IMR-90 (cell line): ENCODE measurements around the gene PARVB. TPM values are rescaled to one million over a fixed set of nuclear protein-coding genes. Genes with fewer than 3 reads are reported as not detected.

Source experiments
- ATAC-seq: fragments of 200-7000 bp; cut with Tn5 transposase; 2 replicates; pipeline ENCODE4 v1.9.1; 2020; ENCODE audit warnings: low read depth, mild to moderate bottlenecking, moderate library complexity
- BruUV-seq: library from RNA; stranded (reverse); fragments of 400-500 nt; replicated peaks from 2 replicates; lab custom pipeline; 2021; lab: Mats Ljungman, UMichigan
- CTCF ChIA-PET: fragments of 300-600 bp; formaldehyde crosslinking; extraction: SDS; loops from one replicate; lab custom pipeline; 2021; ENCODE audit warnings: antibody characterized with exemption; lab: Yijun Ruan, JAX
- POLR2A ChIA-PET: fragments of 300-600 bp; sonication (Branson Sonifier 250); formaldehyde crosslinking; loops from one replicate; lab custom pipeline; 2022; ENCODE audit warnings: antibody characterized with exemption; ENCODE audit not compliant: unreplicated experiment; lab: Charles Lee
- DNase-seq: peaks from one replicate; pipeline ENCODE4 v3.0.0; 2013
- H2AFZ ChIP-seq: replicated peaks from 2 replicates; pipeline ENCODE3; 2013; ENCODE audit warnings: low read length, mild to moderate bottlenecking; ENCODE audit not compliant: poor library complexity
- H2AK5ac ChIP-seq: 2 replicates; pipeline ENCODE4 v1.6.1; 2013; ENCODE audit warnings: low read depth, low read length, inconsistent platforms
- H2AK9ac ChIP-seq: replicated peaks from 2 replicates; pipeline ENCODE3; 2013; ENCODE audit warnings: mild to moderate bottlenecking, low read depth, low read length, moderate library complexity; ENCODE audit not compliant: poor library complexity
- H2BK120ac ChIP-seq: 2 replicates; pipeline ENCODE4 v1.6.1; 2013; ENCODE audit warnings: low read depth, low read length, inconsistent platforms
- H2BK15ac ChIP-seq: 3 replicates; pipeline ENCODE4 v1.6.1; 2013; ENCODE audit warnings: low read depth, low read length, inconsistent platforms
- H2BK20ac ChIP-seq: 2 replicates; pipeline ENCODE4 v1.6.1; 2013; ENCODE audit warnings: low read depth, mild to moderate bottlenecking, inconsistent platforms, low read length, moderate library complexity
- H2BK5ac ChIP-seq: 2 replicates; pipeline ENCODE4 v1.6.1; 2013; ENCODE audit warnings: mild to moderate bottlenecking, low read depth, low read length, inconsistent platforms; ENCODE audit not compliant: poor library complexity, severe bottlenecking
- H3K14ac ChIP-seq: replicated peaks from 2 replicates; pipeline ENCODE4 v1.6.1; 2013; ENCODE audit warnings: low read depth, low read length, inconsistent platforms
- H3K18ac ChIP-seq: 2 replicates; pipeline ENCODE4 v1.6.1; 2013; ENCODE audit warnings: low read depth, low read length, control low read depth
- H3K23ac ChIP-seq: 2 replicates; pipeline ENCODE4 v1.6.1; 2013; ENCODE audit warnings: low read depth, low read length, inconsistent platforms
- H3K27ac ChIP-seq: 2 replicates; pipeline ENCODE4 v1.5.1; 2013; ENCODE audit warnings: mild to moderate bottlenecking, control low read depth, low read length; ENCODE audit not compliant: insufficient read depth
- H3K27me3 ChIP-seq: 2 replicates; pipeline ENCODE4 v1.6.1; 2013; ENCODE audit warnings: low read length; ENCODE audit not compliant: control insufficient read depth, insufficient read depth
- H3K36me3 ChIP-seq: 2 replicates; pipeline ENCODE4 v1.6.1; 2013; ENCODE audit warnings: low read length, mixed read lengths; ENCODE audit not compliant: control insufficient read depth, insufficient read depth
- H3K4ac ChIP-seq: 2 replicates; pipeline ENCODE4 v1.6.1; 2013; ENCODE audit warnings: low read depth, low read length, inconsistent platforms
- H3K4me1 ChIP-seq: 2 replicates; pipeline ENCODE4 v1.6.1; 2013; ENCODE audit warnings: low read length, mixed read lengths; ENCODE audit not compliant: control insufficient read depth, insufficient read depth
- H3K4me2 ChIP-seq: 2 replicates; pipeline ENCODE4 v1.6.1; 2013; ENCODE audit warnings: low read depth, mild to moderate bottlenecking, control low read depth, low read length, moderate library complexity
- H3K4me3 ChIP-seq: 2 replicates; pipeline ENCODE4 v1.5.1; 2013; ENCODE audit warnings: low read depth, mild to moderate bottlenecking, control low read depth, low read length, moderate library complexity; ENCODE audit not compliant: insufficient read depth
- H3K56ac ChIP-seq: 2 replicates; pipeline ENCODE4 v1.6.1; 2013; ENCODE audit warnings: low read length, inconsistent platforms; ENCODE audit not compliant: insufficient read depth; ENCODE audit errors: extremely low read depth
- H3K79me1 ChIP-seq, 2 experiments: 2 replicates each; pipeline ENCODE4 v1.6.1; 2013; ENCODE audit warnings: low read length in 2 of 2, inconsistent platforms in 1 of 2, low read depth in 1 of 2
- H3K9ac ChIP-seq: 2 replicates; pipeline ENCODE4 v1.6.1; 2013; ENCODE audit warnings: low read depth, low read length, control low read depth
- H3K9me1 ChIP-seq: 2 replicates; pipeline ENCODE4 v1.6.1; 2013; ENCODE audit warnings: low read length, inconsistent platforms; ENCODE audit not compliant: insufficient read depth
- H3K9me3 ChIP-seq: 2 replicates; pipeline ENCODE4 v1.6.1; 2013; ENCODE audit warnings: low read length; ENCODE audit not compliant: control insufficient read depth, insufficient read depth
- H4K20me1 ChIP-seq: 2 replicates; pipeline ENCODE4 v1.6.1; 2013; ENCODE audit warnings: low read length, inconsistent platforms; ENCODE audit not compliant: insufficient read depth
- H4K5ac ChIP-seq: 2 replicates; pipeline ENCODE4 v1.6.1; 2013; ENCODE audit warnings: mild to moderate bottlenecking, low read depth, low read length, control low read depth
- H4K8ac ChIP-seq, 2 experiments: 2 replicates each; pipeline ENCODE4 v1.6.1; 2013; ENCODE audit warnings: low read depth in 2 of 2, low read length in 2 of 2, control low read depth in 1 of 2, inconsistent platforms in 1 of 2
- H4K91ac ChIP-seq: 2 replicates; pipeline ENCODE4 v1.6.1; 2013; ENCODE audit warnings: low read depth, low read length, inconsistent platforms; ENCODE audit not compliant: insufficient read depth
- BHLHE40 ChIP-seq: fragments of 150-350 bp; IDR thresholded peaks from 2 replicates; pipeline ENCODE4 v1.6.1; 2016; ENCODE audit warnings: mild to moderate bottlenecking, low read depth, low read length
- CEBPB ChIP-seq: IDR thresholded peaks from 2 replicates; pipeline ENCODE4 v1.6.1; 2012; ENCODE audit warnings: low read depth, low read length, improper control_type of control experiment
- CHD1 ChIP-seq: IDR thresholded peaks from 2 replicates; pipeline ENCODE4 v1.6.1; 2012; ENCODE audit warnings: low read depth, low read length, improper control_type of control experiment
- CTCF ChIP-seq: conservative IDR thresholded peaks from 2 replicates; pipeline ENCODE4 v1.5.1; 2012; ENCODE audit warnings: mild to moderate bottlenecking, low read depth, low read length, improper control_type of control experiment
- FOS ChIP-seq: fragments of 150-350 bp; IDR thresholded peaks from 2 replicates; pipeline ENCODE4 v1.6.1; 2016; ENCODE audit warnings: low read depth, low read length
- MAFK ChIP-seq: IDR thresholded peaks from 2 replicates; pipeline ENCODE4 v1.6.1; 2012; ENCODE audit warnings: low read depth, low read length, improper control_type of control experiment
- MAZ ChIP-seq: IDR thresholded peaks from 2 replicates; pipeline ENCODE4 v1.6.1; 2012; ENCODE audit warnings: low read depth, mild to moderate bottlenecking, low read length, improper control_type of control experiment, moderate library complexity, borderline replicate concordance
- MXI1 ChIP-seq: IDR thresholded peaks from 2 replicates; pipeline ENCODE4 v1.6.1; 2012; ENCODE audit warnings: low read depth, mild to moderate bottlenecking, low read length, moderate library complexity, borderline replicate concordance
- NFE2L2 ChIP-seq: fragments of 150-350 bp; IDR thresholded peaks from 2 replicates; pipeline ENCODE4 v1.6.1; 2016; ENCODE audit warnings: low read depth, mild to moderate bottlenecking, low read length
- POLR2A ChIP-seq: IDR thresholded peaks from 2 replicates; pipeline ENCODE4 v1.6.1; 2012; ENCODE audit warnings: mild to moderate bottlenecking, low read depth, low read length
- RAD21 ChIP-seq: IDR thresholded peaks from 2 replicates; pipeline ENCODE4 v1.6.1; 2012; ENCODE audit warnings: low read length, improper control_type of control experiment
- RCOR1 ChIP-seq: IDR thresholded peaks from 2 replicates; pipeline ENCODE4 v1.6.1; 2012; ENCODE audit warnings: mild to moderate bottlenecking, low read length, improper control_type of control experiment; ENCODE audit not compliant: insufficient replicate concordance
- RFX5 ChIP-seq: IDR thresholded peaks from 2 replicates; pipeline ENCODE4 v1.8.0; 2012; ENCODE audit warnings: low read depth, mild to moderate bottlenecking, low read length, moderate library complexity
- SMC3 ChIP-seq: fragments of 150-350 bp; IDR thresholded peaks from 2 replicates; pipeline ENCODE4 v1.6.1; 2016; ENCODE audit warnings: low read depth, mild to moderate bottlenecking, antibody characterized with exemption, low read length, moderate library complexity
- USF2 ChIP-seq: fragments of 150-350 bp; IDR thresholded peaks from 2 replicates; pipeline ENCODE4 v1.6.1; 2017; ENCODE audit warnings: mild to moderate bottlenecking, antibody characterized with exemption, low read length, low read depth
- WGBS, 2 experiments: methylation state at CpG; one replicate each; pipeline versions ENCODE4 v1.1.5 to v1.1.7; 2013; ENCODE audit warnings: missing lambda C conversion rate in 2 of 2; ENCODE audit not compliant: insufficient read length in 1 of 2; ENCODE audit errors: extremely low coverage in 2 of 2; 5-methylcytosine and 5-hydroxymethylcytosine counted together
- dilution Hi-C: fragments of 300-500 bp; cut with HindIII; formaldehyde crosslinking; loops from one replicate; pipeline ENCODE4 v1.14.3; 2018; ENCODE audit warnings: low sequenced_read_pairs; ENCODE audit not compliant: unreplicated experiment
- in situ Hi-C: fragments of 300-500 bp; cut with MboI; formaldehyde crosslinking; loops from 3 replicates; pipeline ENCODE4 v1.14.3; 2019; ENCODE audit warnings: low sequenced_read_pairs, inconsistent platforms, mixed read lengths
- intact Hi-C: fragments of 100-400 bp; cut with micrococcal nuclease; formaldehyde crosslinking; loops from 2 replicates; pipeline ENCODE4 v1.10.0; 2022
- polyA plus RNA-seq, 3 experiments: library from polyadenylated mRNA; depleted of rRNA; stranded (reverse); fragments of >200 nt; gene quantifications; 2 replicates each; pipeline ENCODE4 v1.2.3, GENCODE V29; 2012; ENCODE audit warnings: low replicate concordance in 1 of 3
- total RNA-seq: library from RNA; depleted of rRNA; stranded (reverse); fragments of >200 nt; gene quantifications from 2 replicates; pipeline ENCODE4 v1.2.3, GENCODE V29; 2012
- TF ChIP-seq, protein P1 (sequence below): fragments of 150-350 bp; IDR thresholded peaks from 2 replicates; pipeline ENCODE4 v1.6.1; 2016; ENCODE audit warnings: low read depth, mild to moderate bottlenecking, low read length, moderate library complexity, borderline replicate concordance

The PARVB gene
- total and polyA plus RNA-seq, 2 of the 4 experiments (the other 2 are of a cell fraction) = 44.3 to 53.9 TPM

GRCh38 chr22:44117746-44118145 is 93.6 kb downstream of the PARVB start:
- no peak for DNase-seq
- Histone ChIP-seq H3K9me1 (no peaks in the 10 kb centered on the region; the same call in 1 of the 2 replicates), H2AK9ac (no peak overlapping the region), H4K8ac (no peak overlapping the region), H3K9me3 (no peaks in the 10 kb centered on the region), H3K4ac (no peak overlapping the region), H2BK20ac (no peak overlapping the region), H2BK5ac (no peak overlapping the region), H3K4me2 (no peak overlapping the region), H3K56ac (no peak overlapping the region), H3K36me3 (no peaks in the 10 kb centered on the region), H2AFZ (no peak overlapping the region), H2BK120ac (no peak overlapping the region), H3K79me1 (no peaks in the 10 kb centered on the region), H3K27ac (no peak overlapping the region), H3K4me3 (no peak overlapping the region), H3K9ac (no peak overlapping the region), H3K23ac (no peak overlapping the region), H4K20me1 (no peaks in the 10 kb centered on the region; the same call in 1 of the 2 replicates), H2AK5ac (no peak overlapping the region), H3K18ac (no peak overlapping the region), H3K4me1 (no peaks in the 10 kb centered on the region), H3K27me3 (no peaks in the 10 kb centered on the region), H2BK15ac (no peak overlapping the region), H3K14ac (no peak overlapping the region), H4K5ac (no peak overlapping the region), H4K91ac (no peak overlapping the region)
- no CpG with 5 or more reads among the region's 3 CpGs for WGBS, 2 experiments
- in situ Hi-C loops = no loop called here
- dilution Hi-C loops = no loop called here
- ChIA-PET POLR2A (no interaction called here), CTCF (no interaction called here)
- no peak for ATAC-seq
- no TSS peak for BruUV-seq
- intact Hi-C loops = no loop called here
- TF ChIP-seq MAZ (no peak), RAD21 (no peak), FOS (no peak), RCOR1 (no peak), RFX5 (no peak), CHD1 (no peak), CEBPB (no peak), MXI1 (no peak), CTCF (no peak), BHLHE40 (no peak), USF2 (no peak), MAFK (no peak), POLR2A (no peak), SMC3 (no peak), NFE2L2 (no peak)
- TF ChIP-seq, protein P1, sequence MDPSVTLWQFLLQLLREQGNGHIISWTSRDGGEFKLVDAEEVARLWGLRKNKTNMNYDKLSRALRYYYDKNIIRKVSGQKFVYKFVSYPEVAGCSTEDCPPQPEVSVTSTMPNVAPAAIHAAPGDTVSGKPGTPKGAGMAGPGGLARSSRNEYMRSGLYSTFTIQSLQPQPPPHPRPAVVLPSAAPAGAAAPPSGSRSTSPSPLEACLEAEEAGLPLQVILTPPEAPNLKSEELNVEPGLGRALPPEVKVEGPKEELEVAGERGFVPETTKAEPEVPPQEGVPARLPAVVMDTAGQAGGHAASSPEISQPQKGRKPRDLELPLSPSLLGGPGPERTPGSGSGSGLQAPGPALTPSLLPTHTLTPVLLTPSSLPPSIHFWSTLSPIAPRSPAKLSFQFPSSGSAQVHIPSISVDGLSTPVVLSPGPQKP = no peak
